SH-SY5Y (cell line): Measurements from ENCODE around the gene GMDS.

Source experiments
- GATA2 ChIP-seq: IDR thresholded peaks from 2 replicates; pipeline ENCODE4 v1.6.1; 2011; ENCODE audit warnings: mild to moderate bottlenecking, low read depth, low read length
- GATA3 ChIP-seq: IDR thresholded peaks from 2 replicates; pipeline ENCODE4 v1.6.1; 2011; ENCODE audit warnings: low read depth, mild to moderate bottlenecking, low read length, moderate library complexity

Gene GMDS

DNA sequence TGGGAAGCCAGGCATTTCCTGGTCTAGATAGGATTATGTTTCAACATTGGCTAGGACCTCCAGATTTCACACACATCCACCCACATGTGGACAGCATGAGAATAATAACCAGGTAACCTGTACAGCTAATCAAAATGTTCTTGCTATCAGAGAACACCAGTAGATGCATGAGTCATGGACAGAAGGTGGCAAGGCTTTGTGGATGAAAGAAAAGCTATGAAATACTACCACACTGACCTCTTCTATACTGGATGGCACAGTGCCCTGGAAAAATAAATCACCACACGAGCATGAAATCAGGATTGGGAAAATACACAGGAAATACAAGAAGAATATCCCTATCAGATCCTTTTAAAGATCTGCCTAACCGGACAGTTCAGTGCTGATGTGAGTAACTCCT is 113.0 kb downstream of the GMDS start:
- no peak for TF ChIP-seq GATA3
- no peak for TF ChIP-seq GATA2

DNA sequence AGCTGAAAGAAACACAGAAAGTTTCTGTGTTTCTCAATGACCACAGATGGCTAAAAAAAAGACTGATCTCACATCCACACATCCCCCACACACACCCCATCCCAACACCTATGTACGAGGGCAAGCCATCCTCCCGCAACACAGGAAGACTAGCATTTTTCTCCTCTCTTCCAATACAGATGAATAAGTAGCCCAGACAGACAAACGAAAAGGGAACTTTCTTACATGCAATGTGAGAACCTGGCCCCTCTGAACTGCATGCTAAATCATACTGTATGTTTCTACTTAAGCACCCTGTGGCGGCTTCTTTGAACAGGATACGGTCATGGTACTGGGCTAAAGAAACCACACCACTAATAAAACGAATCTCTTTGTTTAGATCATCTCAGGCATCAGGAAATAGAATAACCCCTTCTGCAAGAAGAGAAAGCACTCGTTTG is 116.2 kb downstream of the GMDS start:
- TF ChIP-seq GATA3, result no peak
- TF ChIP-seq GATA2, result no peak

DNA sequence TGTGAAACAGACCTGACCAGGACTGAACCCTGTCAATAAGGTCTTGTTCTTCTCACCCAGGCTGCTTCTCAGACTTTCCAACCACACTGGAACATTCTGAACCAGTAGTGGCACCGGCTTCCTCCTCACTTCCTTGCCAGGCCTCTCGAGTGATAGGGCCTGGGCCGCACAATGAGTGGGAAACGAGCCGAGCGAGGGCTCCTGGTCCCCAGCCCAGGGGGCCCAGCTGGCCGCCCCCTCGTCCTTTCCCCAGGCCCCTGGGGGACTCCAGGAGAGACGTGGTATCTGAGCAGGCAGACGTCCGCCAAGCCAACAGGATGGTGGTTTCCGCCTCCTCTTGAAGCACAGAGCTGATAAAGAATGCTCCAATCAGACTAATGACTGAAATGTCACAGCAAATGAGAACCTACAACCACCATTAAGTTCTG is 117.9 kb downstream of the GMDS start:
- TF ChIP-seq GATA3 (no peak), GATA2 (no peak)

DNA sequence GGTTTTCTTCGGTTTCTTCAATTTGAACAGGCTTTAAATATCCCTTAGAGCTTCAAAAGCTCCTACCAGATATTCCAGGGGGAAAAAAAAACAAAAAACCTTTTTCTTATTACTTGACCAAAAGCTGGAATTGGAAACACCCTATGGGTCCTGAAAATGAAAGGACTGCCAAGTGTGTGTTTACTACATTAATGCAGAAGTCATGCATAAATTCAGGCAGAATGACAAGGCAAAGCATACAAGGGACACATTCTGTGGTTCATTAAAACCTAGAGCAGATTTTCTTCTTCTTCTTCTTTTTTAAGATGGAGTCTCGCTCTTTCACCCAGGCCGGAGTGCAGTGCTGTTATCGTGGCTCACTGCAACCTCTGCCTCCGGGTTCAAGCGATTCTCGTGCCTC is 119.1 kb downstream of the GMDS start:
- no peak for TF ChIP-seq GATA2
- TF ChIP-seq GATA3, result no peak

DNA sequence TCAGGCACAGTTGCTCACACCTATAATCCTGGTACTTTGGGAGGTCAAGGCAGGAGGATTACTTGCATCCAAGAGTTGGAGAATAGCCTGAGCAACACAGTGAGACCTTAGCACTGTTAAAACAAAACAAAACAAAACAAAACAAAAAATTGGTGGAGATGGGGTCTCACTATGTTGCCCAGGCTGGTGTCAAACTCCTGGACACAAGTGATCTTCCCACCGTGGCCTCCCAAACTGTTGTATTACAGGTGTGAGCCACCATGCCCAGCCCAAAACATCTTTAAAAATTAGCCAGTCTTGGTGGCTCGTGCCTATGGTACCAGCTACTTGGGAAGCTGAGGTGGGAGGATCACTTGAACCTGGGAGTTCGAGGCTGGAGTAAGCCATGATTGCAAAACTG is 120.2 kb downstream of the GMDS start:
- TF ChIP-seq GATA3 (no peak), GATA2 (no peak)

DNA sequence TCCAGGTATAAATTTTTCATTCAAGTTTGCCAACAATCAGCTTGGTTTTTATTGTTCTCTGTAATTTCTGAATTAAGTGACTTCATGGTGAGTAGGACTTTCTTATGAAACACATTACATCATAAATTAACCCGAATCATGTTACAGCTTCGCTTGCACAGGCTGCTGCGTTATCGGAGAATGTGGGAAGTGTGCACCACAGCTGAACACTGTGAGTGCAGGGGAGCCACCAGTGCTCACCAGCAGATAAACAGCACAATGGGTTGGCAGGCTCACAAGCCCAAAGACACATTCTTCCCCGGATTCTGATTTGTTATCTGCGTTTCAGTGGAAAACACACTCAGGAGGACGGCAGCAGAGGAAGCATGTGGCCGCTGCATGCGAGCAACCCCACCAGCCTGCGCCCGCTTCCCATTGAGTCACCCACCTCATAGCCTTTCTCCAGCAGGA is 121.1 kb downstream of the GMDS start:
- no peak for TF ChIP-seq GATA2
- no peak for TF ChIP-seq GATA3

DNA sequence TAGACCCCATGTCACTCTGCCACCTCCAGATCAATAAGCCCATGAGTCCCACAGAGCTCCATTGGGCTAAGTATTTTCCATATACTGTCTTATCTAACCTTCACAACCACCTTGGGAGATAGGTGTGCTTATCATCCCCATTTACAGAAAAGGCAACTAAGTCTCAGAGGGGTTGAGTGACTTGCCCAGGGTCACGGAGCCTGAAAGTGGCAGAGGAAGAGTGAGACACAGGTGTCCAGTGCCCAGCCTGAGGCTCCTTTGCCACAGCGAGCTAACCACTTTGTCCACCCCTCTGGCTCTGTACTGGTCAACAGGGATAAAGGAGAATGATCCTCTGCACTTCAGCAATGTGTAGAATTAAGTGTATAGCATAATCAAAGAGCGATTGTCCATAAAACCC is 124.5 kb downstream of the GMDS start:
- TF ChIP-seq GATA2 (no peak), GATA3 (no peak)

DNA sequence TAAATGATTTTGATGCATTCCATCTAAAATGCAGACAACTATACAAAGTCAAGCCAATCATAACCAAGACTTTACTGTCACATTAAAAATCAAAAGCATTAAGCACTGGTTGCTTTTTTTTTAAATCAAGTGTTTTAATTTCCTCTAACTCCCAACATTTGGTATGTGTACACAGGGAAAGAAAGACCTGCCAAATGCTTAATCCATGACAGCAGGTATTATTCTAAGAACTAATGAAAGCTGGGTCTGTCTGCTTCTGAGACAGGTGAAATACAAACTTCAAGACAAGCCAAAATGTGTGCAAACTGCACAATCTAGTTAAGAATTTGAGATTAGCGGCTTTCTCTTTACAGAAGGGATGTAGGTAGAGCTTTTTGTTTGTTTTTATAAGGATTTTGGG is 126.1 kb downstream of the GMDS start:
- TF ChIP-seq GATA2 (no peak), GATA3 (no peak)

DNA sequence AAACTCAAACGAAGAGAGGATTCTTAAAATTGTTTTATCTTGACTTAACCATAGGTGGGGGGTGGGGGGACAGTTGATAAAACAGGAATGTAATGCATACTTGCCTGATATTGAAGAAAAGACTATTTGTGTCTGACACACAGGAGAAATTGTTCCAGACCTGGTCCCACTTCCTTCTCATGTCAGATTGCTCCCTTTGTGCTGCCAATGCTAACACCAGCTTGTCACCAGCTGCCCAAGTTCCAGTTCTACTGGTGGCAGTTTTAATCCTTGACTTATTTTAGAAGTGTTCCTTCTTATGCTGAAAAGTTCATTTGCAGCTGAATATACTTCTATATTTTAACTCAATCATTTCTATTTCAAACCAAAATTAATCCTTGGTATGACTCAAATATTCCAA is 127.3 kb downstream of the GMDS start:
- no peak for TF ChIP-seq GATA3
- no peak for TF ChIP-seq GATA2

DNA sequence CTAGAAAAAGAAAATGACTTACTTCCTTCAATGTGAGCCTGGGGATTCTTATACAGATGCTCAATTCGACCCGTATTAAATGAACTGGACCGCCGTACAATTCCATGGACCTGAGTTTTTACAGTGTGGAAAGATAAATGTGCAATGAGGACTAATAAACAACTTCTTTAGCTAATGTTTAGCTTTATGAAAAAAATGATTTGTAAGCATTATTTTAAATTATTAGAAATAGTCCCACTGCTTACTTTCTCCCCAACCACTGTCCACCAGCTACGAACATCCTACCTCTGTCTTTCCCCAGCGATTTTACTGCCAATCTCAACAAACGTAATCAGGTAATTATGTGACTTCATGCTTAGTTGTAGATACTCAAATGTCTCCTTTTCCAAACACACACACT is 128.0 kb downstream of the GMDS start:
- TF ChIP-seq GATA2 (no peak), GATA3 (no peak)

DNA sequence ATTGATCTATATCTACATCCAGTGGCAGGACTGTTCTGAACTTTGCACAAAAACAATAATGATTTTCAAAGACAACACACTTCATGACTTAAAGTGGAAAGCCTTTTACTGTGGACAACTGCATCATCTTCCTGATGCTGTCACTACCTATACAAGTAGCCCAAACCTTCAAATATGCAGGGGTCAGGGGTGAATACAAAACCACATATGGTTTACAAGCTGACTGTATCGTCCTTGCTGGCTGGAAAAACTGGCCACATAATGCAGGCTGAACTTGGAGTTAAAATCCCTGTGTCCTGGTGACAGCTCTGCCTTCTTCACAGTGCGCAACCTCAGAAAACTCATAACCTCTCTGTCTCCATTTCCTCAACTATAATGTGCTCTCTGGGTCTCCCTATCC is 128.9 kb downstream of the GMDS start:
- TF ChIP-seq GATA3, result no peak
- TF ChIP-seq GATA2, result no peak

DNA sequence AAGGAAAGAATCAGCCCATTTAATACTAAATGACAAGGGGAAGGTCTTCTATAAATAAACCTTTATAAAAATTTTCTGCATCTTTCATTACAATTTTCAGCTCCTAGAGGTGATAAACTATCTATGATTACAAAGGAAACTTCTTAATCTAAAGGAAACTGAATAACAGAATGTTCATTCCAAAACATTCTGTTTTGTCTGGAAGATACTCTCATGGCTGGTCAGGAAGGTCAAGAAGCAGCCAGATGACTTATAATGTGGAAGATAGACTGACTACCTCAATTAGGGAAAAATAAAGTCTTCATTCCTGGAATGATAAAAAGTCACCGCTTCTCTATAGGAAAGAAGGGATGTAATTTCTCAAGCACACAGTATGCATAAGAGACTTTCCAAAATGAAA is 131.3 kb downstream of the GMDS start:
- TF ChIP-seq GATA3, result no peak

DNA sequence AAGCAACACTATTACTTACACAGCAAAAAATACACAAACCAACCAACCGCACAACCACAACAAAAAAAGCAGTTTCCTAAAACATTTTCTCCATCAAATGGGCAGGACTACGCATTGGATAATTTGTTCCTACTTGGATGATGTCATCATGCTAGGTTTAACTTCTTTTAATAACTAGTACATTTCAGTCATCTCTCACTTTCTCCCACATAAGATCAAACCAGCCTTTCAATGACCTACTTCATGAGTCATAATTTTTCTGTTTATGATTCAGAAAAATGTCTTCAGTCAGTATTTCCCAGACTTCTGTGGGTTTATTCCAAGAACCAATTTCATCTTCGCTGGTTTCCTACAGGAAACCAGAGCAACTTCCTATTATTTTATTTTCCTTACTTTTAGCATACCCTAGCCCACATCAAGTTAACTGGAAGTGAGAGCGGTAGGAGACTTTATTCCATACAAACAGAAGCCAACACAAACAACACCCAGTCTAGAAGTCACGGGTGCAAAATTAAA is 134.2 kb downstream of the GMDS start:
- TF ChIP-seq GATA3 (no peak), GATA2 (no peak)

DNA sequence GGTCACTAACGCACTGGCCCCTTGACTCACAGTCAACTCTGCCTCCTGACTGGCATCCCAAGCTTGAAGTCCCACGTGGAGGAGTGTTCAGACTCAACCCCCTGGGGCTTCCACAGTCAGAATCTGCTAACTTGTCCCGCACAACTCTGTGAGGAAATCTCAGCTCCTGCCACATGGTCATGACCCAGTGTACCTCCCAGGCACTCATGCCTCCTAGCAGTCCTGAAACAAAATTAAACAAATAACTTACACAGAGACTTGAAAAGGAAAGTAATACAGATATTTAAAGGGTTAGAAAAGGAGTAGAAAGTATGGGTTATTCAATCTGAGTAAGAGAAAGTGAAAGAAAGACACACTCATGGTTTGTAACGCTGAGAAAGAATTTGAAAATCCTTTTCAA is 134.9 kb downstream of the GMDS start:
- TF ChIP-seq GATA2 (no peak), GATA3 (no peak)

DNA sequence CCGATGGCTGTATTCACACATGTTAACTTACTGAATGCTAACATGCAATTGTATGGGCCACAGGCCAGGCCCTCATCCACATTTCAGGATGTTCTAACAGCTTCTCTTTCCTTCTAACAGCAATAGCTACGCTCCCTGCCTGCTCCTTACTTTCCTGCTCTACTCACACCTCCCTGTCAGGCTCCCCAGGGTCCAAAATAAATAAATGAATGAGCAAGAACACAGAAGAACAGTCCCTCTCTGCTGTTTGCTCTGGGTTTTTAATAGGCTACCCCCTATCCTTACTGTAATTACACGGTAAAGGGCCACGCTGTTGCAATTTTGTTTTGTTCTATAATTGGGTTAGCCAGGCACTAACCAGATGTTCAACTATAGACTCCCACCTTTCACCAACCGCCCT is 135.6 kb downstream of the GMDS start:
- TF ChIP-seq GATA3 (no peak), GATA2 (no peak)

DNA sequence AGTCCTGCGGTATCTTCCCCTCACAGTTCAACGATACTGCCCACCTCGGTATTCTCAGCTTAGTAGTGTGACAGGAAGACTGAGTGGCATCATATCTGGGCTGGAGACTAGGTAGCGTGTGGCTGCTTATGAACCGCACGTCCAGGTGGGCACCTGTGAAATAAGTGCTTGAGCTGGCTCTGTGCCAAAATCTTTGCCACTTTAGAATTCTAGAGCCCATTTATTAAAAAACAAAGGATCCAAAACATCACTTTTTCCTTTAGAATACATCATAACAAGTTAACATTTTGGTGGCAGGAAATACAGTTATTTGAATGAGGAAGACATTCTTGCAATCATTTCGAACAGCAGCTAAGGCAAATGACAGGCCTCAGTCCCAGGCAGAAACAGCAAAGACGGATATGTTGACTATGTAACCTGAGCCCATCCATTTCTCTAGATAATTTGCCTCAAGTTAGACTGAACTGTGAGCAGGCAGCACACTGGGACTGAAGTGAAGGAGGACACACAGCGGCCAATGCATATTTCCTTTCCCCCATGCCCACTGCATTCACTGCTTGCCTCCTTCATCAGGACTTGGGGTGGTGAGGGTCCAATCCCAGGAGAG is 136.6 kb downstream of the GMDS start:
- TF ChIP-seq GATA2 (no peak), GATA3 (no peak)
